ENCODE measurements around the gene RABGEF1.
"Not testable (repeated sequence)": the region's sequence is repeated elsewhere in the genome, so short reads cannot be mapped to it uniquely, and the experiment has no call there.

Gene RABGEF1

DNA sequence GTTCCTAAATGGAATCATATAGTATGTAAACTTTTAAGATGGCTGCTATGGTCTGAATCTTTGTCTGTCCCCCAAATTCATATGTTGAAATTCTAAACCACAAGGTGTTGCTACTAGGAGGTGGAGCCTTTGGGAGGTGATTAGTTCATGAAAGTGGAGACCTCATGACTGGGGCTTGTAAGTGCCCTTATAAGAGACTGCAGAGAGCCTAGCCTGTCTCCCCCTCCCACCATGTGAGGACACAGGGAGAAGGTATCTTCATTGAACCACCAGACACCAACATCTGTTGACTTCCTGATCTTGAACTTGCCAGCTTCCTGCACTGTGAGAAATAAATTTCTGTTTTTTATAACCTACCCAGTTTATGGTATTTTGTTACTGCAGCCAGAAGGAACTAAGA, 27.0 kb downstream of the RABGEF1 start:
- DNase-seq, result not testable (repeated sequence)

DNA sequence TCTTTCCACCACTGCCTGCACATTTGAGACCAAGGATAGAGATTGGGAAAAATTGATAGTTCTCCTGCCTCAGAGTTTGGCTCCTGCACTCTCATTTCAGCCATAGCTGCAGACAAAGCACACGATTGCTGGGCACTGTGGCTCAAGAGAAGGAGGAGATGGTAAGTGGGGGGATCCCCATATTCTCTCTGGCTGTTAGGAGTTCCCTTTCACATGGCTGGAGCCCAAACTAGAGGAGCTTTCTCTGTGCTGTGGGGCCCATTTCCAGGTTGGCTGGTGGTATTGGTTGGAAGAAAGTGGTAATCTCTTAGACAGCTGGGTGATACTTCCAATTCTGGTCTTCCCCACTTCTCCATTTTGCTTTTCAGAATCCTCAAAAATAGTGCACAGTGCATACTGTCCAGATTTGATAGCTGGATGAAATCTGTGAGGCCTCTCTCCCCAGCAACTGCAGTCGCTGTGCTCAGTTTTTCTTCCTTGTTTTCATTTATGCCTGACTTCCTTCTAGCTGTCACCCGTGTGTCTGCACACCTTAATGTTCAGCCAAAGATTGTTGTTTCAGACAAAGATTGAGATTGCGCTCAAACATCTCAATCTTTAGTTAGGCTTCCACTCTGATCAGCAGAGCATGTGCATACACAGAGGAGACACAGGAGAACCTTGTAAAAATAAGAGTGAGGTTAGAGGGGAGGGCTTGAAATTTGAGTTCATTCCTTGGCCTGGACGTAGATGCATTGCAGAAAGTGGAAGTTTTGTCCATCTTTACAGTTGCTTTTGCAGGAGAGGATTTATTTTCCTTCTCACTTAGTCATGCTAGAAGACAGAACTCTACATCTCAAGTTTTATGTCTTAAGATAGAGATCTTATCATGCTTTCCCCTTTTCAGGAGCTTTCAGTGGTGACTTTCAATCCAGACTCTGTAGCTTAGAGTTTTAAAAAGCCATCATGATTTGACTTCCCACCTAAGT, 28.6 kb downstream of the RABGEF1 start:
- DNase-seq, result peak; percentile 34

GRCh38 chr7:66769833-66770512, 29.4 kb downstream of the RABGEF1 start:
- DNase-seq, result peak; percentile 20

DNA sequence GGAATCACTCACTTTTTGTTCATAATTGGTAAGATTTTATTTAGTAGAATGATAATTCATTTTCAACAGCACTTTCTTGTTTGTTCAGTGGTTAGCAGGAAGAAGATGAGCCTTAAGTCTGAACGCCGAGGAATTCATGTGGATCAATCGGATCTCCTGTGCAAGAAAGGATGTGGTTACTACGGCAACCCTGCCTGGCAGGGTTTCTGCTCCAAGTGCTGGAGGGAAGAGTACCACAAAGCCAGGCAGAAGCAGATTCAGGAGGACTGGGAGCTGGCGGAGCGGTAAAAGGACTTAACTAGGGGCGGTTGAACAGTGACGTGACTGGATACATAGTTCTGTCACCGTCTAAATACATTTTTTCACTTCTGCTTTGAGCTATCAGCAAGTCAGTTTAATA, 31.3 kb downstream of the RABGEF1 start:
- no peak for DNase-seq

DNA sequence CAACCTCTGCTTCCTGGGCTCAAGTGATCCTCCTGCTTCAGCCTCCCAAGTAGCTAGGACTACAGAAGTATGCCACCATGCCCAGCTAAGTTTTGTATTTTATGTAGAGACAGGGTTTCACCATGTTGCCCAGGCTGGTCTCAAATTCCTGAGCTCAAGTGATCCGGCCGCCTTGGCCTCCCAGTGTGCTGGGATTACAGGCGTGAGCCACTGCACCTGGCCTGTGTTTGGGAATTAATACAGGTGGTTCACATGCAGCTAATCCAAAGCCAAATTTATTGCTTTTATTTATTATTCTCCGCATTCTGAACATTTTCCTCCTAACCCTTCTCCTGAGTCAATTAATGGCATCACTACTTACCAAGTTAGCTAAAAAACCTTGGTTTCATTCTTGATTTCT, 33.2 kb downstream of the RABGEF1 start:
- DNase-seq, result not testable (repeated sequence)

DNA sequence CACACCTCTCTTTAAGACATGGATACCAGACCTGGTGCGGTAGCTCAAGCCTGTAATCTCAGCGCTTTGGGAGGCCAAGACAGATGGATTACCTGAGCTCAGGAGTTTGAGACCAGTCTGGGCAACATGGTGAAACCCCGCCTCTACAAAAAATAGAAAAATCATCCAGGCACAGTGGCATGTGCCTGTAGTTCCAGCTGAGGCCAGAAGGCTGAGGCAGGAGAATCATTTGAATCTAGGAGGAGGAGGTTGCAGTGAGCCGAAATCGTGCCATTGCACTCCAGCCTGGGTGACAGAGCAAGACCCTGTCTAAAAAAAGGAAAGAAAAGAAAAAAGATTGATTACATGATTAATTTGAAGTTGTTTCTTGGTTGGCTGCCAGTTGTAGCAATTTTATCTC, 35.9 kb downstream of the RABGEF1 start:
- DNase-seq, result not testable (repeated sequence)

- no peak for DNase-seq
These were observed 36.4 kb downstream of the RABGEF1 start for GRCh38 chr7:66776800-66777442.

DNA sequence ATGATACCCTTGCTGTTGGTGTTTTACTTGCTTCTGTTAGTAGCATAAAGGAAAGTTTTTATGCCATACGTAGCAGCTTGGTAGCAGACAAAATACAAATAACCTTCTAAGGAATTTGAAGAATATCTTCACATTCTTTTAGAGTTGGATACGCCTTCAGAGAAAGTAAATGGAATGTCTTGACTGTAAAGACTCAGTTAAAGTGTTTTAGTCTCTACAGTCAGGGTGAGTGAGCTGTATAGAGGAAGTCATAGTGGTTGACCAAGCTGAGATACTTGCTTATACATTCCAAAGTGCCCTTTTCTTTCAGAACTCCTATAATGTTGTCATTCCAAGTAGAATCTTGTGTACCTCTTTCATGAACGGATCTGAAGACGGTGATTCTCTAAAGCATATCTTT, 37.7 kb downstream of the RABGEF1 start:
- peak; percentile 69 for DNase-seq

GRCh38 chr7:66779669-66780409, 39.3 kb downstream of the RABGEF1 start:
- peak; percentile 28 for DNase-seq

DNA sequence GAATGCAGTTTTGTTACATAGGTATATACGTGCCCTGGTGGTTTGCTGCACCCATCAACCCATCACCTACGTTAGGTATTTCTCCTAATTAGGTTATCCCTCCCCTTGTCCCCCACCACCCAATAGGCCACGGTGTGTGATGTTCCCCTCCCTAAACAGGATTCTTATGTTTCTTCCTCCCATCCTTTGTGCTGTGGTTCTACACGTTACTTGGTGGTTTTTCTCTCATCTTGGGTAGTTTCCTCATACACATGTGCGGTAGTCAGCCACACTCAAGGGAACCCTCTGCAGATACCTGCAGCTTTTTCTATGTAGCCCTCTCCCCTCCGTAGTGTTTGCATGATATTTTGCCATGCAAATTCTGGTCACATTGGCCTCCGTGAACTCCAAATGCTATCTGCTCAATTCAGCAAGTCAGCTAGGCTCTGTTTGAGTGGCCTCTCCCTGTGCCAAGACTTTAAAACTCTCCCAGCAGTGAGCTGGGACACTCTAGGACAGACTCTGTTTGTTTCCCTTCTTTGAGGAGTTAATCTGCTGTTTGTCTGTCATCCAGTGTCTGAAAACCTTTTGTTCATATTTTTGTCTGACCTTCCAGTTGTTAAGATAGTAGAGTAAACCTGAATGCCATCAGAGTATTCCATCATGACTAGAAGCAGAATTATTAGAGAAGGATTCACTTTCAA, 41.0 kb downstream of the RABGEF1 start:
- no peak for DNase-seq

DNA sequence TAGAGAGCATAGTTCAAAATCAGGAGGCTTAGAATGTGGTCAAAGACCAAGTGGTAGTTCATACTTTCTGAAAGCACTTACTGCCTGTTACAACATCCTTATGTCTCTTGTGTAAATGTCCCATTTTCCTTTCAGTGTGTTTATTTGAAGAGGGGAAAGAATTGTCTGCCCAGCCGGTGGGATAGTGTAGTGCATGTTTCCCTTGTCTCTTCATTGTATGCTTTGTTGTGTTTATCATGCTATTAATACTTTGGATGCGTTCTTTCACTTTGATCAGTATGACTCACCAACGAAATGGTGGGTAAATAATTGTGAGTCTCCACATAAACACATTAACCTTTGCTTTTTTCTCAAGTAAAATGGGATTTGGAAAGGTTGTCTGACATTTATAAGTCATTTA, 42.3 kb downstream of the RABGEF1 start:
- not testable (repeated sequence) for DNase-seq

GRCh38 chr7:66783887-66784595, 43.5 kb downstream of the RABGEF1 start:
- DNase-seq, result not testable (repeated sequence)

- DNase-seq, result no peak
These were observed 49.7 kb downstream of the RABGEF1 start for GRCh38 chr7:66790196-66790595.

DNA sequence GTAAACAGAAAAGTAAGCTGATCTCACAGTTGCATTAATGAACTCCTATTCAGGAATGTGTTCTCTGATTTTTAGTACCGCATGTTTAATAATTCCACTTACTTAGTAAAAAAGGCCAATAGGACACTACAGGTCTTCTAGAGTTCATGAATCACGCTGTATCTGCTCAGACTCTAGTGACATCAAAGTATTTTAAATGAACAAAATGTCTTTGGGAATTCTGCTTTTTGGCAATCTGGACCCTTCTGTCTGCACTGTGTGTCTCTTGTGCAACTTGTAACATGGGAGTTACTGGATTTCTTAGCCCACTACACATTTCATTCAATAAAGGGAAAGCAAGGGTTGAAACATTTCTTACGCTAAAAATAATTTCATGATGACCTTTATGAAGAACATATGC, 50.2 kb downstream of the RABGEF1 start:
- no peak for DNase-seq

DNA sequence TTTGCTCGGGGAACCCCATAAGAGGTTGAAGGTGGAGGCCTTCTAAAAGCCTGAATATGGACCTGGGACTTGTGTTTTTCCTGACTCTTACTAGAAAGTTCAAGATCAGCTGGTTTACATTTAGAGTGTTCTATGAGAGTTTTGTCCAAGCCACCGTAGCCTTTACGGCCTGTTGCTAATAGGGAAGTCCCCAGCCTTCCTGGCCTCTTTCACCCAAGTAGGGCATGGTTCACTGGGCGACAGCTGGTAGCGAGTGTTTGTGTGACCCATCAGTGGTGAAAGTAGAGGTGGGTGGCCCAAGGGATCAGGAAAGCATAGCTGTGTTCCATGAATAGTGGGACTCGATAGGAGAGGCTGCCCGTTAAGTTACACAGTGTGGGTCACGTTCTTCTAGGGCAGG, 60.1 kb downstream of the RABGEF1 start:
- no peak for DNase-seq

DNA sequence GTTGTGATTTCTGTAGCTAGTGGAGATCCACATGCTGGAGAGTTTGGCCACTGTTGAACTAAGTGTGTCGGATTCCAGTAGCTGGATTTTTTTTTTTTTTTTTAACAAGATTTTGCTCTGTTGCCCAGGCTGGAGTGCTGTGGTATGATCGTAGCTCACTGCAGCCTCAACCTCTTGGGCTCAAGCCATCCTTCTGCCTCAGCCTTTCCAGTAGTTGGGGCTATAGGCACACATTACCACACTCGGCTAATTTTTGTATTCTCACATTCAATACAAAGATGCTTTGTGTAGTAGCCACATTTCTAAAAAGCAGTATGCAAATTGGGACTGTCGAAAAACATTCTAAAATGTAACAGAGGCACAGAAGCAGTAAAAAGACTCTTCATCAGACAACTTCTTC, 63.5 kb downstream of the RABGEF1 start:
- no peak for DNase-seq

GRCh38 chr7:66807736-66808135, 67.2 kb downstream of the RABGEF1 start:
- DNase-seq, result no peak

GRCh38 chr7:66810716-66811115, 70.2 kb downstream of the RABGEF1 start:
- DNase-seq, result no peak

- DNase-seq, result not testable (repeated sequence)
These were observed 74.8 kb downstream of the RABGEF1 start for GRCh38 chr7:66815186-66815875.

- DNase-seq, result no peak
These were observed 75.4 kb downstream of the RABGEF1 start for GRCh38 chr7:66815951-66816350.

GRCh38 chr7:66816658-66817057, 76.1 kb downstream of the RABGEF1 start:
- not testable (repeated sequence) for DNase-seq

Data from EL (cell line).